ENCODE measurements around the gene RHCG.

Gene RHCG

GRCh38 chr15:89459271-89460038 is 36.9 kb downstream of the RHCG start:
- ChIA-PET CTCF (interaction anchor here (1.0 to 1.1 kb wide), 2 partner anchors 16 to 33 kb away, joined by 4 to 9 read pairs; no protein-coding TSS in a partner anchor), POLR2A (ENCODE audit: low non-redundant PET) (no interaction called here)
- DNase-seq (ENCODE audit: low spot score) = no peak
- no peak for TF ChIP-seq CTCF (conservative IDR thresholded peaks at IDR 0.05; ENCODE audit: low read depth)
- H3K27ac ChIP-seq = no peak overlapping the region

- ChIA-PET CTCF (no interaction called here), POLR2A (ENCODE audit: low non-redundant PET) (no interaction called here)
- no peak overlapping the region for H3K27ac ChIP-seq
- TF ChIP-seq CTCF (conservative IDR thresholded peaks at IDR 0.05; ENCODE audit: low read depth) = no peak
- no peak for DNase-seq (ENCODE audit: low spot score)
Measured at GRCh38 chr15:89458440-89458839, 37.9 kb downstream of the RHCG start.

- peak; percentile 71 for DNase-seq (ENCODE audit: low spot score)
- no peak for TF ChIP-seq CTCF (conservative IDR thresholded peaks at IDR 0.05; ENCODE audit: low read depth)
- ChIA-PET CTCF (interaction anchor here (0.6 to 1.9 kb wide), 2 partner anchors 98 to 100 kb away, joined by 5 to 7 read pairs; no protein-coding TSS in a partner anchor), POLR2A (ENCODE audit: low non-redundant PET) (no interaction called here)
- no peak overlapping the region for H3K27ac ChIP-seq
Measured at GRCh38 chr15:89457086-89457485, 39.3 kb downstream of the RHCG start.

GRCh38 chr15:89455535-89455934 is 40.8 kb downstream of the RHCG start:
- ChIA-PET CTCF (interaction anchor here (0.5 to 0.7 kb wide), 2 partner anchors 13 to 15 kb away, joined by 3 to 5 read pairs; no protein-coding TSS in a partner anchor), POLR2A (ENCODE audit: low non-redundant PET) (no interaction called here)
- no peak overlapping the region for H3K27ac ChIP-seq
- TF ChIP-seq CTCF (conservative IDR thresholded peaks at IDR 0.05; ENCODE audit: low read depth) = no peak
- no peak for DNase-seq (ENCODE audit: low spot score)

GRCh38 chr15:89452330-89452836 is 44.0 kb downstream of the RHCG start:
- no peak for DNase-seq (ENCODE audit: low spot score)
- ChIA-PET CTCF (no interaction called here), POLR2A (ENCODE audit: low non-redundant PET) (no interaction called here)

GRCh38 chr15:89451846-89452245 is 44.5 kb downstream of the RHCG start:
- TF ChIP-seq CTCF (conservative IDR thresholded peaks at IDR 0.05; ENCODE audit: low read depth) = no peak
- ChIA-PET POLR2A (ENCODE audit: low non-redundant PET) (no interaction called here), CTCF (no interaction called here)
- DNase-seq (ENCODE audit: low spot score) = no peak
- H3K27ac ChIP-seq = no peak overlapping the region

More at GRCh38 chr15:89452330-89452836, 44.0 kb downstream of the RHCG start:
- TF ChIP-seq CTCF (conservative IDR thresholded peaks at IDR 0.05; ENCODE audit: low read depth) = no peak
- no peak overlapping the region for H3K27ac ChIP-seq

All from RWPE1 (cell line).